GM18868 (cell line): Measurements from ENCODE around the gene TTLL11.
"Not testable (repeated sequence)": the region's sequence is repeated elsewhere in the genome, so short reads cannot be mapped to it uniquely, and the experiment has no call there.

ENCODE experiments used
- ATAC-seq: cut with Tn5 transposase; IDR thresholded peaks from one replicate; pipeline ENCODE4 v1.9.1; 2021; ENCODE audit warnings: mild to moderate bottlenecking, moderate library complexity; ENCODE audit not compliant: unreplicated experiment

The TTLL11 gene

DNA sequence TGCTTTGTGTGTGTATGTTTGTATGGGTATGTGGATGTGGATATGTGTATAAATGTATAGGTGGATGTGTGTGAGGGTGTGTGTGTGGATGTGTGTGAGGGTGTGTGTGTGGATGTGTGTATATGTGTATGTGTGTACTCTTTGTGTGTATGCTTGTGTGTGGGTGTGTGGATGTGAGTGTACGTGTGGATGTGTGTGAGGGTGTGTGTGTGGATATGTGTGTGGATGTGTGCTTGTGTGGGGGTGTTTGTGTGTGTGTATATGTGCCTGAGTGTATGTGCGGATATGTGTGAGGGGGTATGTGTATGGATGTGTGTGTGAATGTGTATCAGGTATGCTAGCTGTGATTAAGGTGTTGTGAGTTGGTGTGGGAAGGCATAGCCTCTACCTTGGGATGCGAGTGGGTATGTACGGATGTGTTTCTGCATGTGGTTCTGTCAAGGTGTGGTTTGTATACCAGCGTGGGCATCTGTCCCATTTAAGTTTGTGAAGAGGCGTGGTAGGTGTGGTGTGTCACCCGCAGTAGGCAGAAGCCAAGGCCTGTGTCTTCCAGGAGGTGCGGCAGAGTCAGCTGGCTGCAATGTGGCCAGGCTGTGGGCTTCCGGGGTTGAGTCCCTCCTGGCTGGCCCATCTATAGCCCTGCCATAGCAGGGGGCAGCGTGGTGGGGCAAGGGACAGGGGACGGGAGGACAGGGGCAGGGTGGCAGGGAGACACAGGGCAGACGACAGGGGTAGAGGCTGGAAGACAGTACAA lies 285.9 kb downstream of the TTLL11 start:
- ATAC-seq: no peak

DNA sequence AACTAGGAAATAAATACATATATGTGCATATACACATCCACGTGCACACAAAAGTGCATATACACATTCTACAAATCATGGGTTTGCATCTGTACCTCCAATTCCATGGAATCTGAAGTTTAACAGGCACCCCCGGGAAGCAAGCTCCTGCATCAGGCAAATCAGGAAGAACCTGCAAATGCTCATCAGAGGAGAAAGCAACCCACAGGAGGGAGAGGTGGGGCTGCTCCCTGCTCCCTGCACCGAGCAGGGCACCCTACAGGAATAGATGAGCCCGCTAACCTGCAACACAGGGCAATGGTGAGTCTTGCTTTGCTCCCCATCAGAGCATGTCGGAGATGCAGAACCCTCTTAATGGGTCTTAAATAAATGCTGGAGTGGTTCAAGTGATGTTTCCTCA lies 290.4 kb downstream of the TTLL11 start:
- no peak for ATAC-seq

DNA sequence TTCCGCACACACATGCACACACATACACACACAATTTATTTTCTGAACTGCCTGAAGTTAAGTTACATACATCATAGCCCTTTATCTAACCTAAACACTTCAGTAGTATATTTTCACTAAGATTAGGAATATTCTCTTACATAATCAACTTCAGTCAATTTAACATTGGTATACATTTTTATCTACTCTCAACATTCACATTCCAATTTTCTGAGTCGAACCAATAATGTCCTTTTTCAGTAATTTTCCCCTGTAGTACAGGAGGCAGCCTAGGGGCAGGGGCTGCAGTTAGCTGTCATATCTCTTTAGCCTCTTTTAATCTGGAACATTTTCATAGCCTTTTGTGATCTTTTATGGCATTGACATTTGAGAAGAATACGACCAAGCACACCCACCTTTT lies 291.5 kb downstream of the TTLL11 start:
- ATAC-seq: no peak

DNA sequence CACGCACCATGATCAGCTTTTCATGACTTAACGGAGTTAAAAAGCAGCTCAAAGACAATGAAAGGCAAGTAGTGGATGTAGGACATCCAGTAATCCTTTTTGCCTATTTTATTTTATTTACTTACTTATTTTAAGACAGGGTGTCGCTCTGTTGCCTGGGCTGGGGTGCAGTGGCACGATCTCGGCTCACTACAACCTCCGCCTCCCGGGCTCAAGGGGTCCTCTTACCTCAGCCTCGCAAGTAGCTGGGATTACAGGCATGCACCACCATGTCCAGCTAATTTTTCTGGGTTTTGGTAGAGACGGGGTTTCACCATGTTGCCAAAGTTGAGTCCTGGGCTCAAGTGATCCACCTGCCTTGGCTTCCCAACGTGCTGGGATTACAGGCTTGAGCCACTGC lies 292.7 kb downstream of the TTLL11 start:
- no peak for ATAC-seq

DNA sequence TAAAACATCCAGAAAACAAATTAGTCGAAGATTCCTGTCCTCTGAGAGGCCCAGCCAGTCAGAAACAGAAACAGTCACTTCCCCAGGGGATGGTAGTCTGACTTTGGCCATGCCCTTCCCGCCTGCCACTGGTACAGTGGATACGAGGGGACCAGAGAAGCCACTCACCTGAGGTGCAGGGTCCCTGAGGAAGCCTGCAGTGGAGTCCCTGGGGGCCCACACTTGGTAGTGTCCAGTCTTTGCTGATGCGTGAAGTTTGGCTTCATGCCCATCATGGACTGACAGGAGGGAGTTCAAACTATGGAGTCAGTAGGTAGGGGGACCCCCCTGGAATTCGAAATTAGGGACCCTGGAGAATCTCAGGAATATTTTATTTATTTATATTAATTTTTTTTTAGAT lies 294.2 kb downstream of the TTLL11 start:
- no peak for ATAC-seq

DNA sequence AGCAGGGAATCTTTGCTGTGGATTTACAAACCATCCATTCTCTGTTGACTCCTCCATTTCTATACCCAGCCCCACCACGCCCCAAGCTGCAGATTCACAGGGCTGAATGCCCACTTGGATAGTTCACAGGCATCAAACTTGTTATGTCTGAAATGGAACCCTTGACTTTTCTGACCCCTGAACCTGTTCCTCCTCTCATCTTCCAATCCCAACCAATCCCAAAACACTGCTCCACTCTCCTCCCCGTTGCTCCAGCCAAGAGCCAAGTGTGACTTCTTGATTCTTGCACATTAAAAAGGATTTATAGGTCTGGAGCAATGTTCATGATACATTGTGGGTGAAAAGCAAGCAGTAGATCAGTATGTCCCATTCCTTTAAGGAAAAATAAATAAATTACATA lies 296.0 kb downstream of the TTLL11 start:
- no peak for ATAC-seq

DNA sequence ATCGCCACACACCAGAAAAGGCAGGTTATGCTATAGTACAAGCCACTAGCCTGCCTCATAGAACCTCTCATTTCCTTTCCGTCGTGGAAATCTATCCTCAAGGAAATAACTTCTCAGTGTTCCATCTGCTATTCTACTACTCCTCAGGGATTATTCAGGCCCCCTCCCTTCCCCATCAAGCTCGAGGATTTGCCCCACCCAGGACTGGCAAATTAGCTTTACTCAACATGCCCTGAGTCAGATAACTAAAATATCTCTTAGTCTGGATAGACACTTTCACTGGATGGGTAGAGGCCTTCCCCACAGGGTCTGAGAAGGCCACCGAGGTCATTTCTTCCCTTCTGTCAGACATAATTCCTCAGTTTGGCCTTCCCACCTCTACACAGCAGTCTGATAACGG lies 298.8 kb downstream of the TTLL11 start:
- not testable (repeated sequence) for ATAC-seq

DNA sequence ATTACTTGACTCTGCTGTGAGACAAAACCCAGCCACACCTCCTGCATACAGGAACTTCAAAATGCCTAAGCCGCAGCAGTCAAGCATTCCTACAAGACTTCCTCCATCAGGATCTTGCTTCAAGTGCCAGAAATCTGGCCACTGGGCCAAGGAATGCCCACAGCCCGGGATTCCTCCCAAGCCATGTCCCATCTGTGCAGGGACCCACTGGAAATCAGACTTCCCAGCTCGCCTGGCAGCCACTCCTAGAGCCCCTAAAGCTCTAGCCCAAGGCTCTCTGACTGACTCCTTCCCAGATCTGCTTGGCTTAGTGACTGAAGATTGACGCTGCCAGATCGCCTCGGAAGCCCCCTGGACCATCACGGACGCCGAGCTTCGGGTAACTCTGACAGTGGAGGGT lies 300.6 kb downstream of the TTLL11 start:
- ATAC-seq: not testable (repeated sequence)

DNA sequence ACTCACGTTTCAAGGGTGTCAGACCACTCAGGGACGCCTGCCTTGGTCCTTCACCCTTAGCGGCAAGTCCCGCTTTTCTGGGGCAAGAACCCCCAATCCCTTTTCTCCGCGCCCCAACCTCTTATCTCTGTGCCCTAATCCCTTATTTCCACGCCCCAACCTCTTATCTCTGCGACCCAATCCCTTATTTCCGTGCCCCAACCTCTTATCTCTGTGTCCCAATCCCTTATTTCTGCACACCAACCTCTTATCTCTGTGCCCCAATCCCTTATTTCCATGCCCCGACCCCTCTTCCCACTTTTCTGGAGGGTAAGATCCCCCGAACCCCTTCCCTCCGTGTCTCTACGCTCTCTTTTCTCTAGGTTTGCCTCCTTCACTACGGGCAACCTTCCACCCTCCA lies 302.3 kb downstream of the TTLL11 start:
- ATAC-seq: no peak

DNA sequence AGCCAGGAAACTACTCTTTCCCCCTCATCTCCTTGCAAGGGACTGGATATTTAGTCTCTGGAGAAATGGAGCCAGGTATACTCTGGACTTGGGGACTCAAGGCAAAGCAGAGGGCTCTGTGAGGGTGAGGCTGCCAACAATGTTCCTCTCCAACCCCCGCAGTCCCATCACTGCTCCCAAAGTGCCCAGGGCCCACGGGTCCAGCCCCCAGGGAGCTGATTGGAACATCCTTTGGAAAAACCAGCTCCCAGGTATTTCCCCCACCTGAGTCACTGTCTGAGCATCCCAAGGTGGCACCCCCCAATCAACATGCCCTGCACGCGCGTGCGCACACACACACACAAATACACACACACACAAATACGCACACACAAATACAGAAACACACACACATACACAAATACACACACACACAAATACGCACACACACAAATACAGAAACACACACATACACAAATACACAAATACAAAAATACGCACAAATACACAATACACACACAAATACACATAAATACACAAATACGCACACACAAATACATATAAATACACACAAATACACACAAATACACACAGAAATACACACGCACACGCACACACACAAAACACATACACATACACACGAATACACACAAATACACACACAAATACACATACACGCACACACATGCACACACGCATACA lies 304.3 kb downstream of the TTLL11 start:
- ATAC-seq: no peak

DNA sequence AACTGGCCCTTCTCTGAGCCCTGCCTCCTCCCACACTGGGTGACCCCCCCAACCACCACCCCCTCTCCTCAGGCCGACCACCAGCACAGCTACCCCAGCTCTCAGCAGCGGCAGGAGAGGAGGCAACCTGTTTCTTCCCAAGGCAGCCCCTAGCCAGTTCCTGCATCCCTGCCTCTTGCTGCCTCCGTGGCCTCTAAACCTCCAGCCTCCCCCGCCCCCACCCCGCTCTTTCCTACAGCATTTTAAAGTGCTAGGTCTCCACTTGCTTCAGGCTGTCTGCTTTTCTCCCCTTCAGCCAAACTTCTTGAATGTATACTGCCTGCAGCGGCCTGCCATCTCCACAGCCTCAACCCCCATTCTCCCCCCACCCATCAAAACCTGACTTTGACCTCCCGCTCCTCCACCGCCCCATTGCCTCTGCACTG lies 306.1 kb downstream of the TTLL11 start:
- ATAC-seq: no peak

DNA sequence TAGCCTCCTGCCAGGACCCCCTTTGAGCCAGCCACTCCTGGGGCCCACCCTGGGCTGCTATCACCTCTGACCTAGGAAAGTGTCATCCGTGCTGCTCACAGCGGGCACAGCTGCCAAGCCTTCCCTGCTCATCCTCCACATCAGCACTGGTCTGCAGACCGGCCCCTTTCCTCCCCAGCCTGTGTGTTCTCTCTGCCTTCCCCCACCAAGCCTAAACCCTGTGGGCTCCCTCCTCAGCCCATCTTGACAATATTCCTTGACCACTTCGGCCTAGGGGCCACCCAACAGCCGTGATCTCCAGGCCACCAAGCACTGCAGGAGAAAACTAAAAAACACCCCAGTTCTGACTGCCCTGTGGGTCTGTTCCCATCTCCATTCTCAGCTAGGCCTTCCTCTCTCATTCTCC lies 306.6 kb downstream of the TTLL11 start:
- ATAC-seq: no peak

DNA sequence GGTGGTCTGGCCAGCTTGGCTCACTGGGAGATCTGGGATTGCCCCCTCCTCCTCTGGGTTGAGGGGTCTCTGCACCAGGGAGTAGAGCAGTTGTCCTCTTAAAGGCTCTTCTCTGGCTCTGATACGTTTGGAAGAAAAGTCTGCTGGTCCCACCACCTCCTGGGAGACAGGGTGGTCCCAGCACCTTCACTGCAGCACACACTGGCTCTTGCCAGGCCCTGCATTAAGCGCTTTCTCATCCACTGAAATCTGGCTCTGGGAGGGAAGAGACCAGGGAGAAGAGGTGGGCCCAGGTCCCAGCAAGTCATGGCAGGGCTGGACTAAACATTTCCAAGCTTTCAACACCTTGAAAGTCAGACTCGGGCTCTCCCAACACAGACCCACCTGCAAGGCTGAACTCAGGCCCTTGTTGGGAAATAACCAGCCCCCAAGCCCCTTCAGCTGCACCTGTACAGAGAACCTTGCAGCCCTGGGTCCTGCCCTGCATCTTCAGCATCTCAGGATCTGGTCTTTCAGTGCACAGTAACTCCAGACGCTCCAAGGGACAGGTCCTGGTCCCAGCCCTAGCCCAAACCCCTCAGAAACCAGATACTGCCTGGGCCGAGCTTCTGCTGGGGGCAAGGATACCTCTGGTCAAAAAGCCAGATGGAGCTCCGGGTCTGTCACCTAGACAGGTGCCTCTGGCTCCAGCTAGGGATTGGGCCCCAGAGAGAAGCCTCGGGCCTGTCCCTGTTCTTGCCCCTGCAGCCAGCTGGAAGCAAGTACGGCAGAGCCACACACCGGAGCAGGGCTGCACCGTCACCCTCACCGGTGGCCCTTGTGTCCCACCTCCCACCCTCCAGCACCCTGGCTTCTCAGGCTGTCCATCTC lies 307.2 kb downstream of the TTLL11 start:
- ATAC-seq: no peak

DNA sequence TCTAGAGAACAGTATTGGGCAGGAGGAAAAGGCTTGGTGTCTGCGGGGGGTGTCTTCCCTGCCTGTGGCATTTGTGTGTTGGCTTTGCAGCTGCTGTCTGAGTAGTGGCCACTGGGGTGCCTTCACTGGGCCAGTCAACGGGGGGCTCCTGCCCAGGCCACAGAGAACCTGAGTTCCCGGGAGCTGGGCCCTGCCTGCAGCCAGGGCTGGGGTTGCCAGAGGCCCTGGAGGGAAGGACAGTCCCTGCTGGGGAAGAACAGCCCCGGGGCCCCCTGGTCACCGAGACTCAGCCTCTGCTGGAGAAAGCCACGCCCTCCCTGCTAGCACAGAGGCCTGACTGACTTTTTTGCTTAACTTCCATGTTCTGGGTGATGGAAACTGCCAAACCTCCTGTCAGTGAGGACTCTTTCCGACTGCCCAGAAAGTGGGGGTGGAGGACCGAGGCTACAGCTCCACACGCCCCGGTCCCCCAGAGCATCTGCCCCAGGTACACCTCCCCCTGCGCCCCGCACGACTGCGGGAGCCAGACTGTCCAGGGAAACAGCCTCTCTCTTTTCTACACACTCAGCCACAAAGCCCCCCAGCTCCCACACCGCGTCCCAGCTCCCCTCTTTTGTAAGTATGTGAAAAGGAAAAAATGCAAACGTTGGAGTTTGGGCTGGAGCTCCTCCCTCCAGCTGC lies 308.2 kb downstream of the TTLL11 start:
- ATAC-seq: no peak

DNA sequence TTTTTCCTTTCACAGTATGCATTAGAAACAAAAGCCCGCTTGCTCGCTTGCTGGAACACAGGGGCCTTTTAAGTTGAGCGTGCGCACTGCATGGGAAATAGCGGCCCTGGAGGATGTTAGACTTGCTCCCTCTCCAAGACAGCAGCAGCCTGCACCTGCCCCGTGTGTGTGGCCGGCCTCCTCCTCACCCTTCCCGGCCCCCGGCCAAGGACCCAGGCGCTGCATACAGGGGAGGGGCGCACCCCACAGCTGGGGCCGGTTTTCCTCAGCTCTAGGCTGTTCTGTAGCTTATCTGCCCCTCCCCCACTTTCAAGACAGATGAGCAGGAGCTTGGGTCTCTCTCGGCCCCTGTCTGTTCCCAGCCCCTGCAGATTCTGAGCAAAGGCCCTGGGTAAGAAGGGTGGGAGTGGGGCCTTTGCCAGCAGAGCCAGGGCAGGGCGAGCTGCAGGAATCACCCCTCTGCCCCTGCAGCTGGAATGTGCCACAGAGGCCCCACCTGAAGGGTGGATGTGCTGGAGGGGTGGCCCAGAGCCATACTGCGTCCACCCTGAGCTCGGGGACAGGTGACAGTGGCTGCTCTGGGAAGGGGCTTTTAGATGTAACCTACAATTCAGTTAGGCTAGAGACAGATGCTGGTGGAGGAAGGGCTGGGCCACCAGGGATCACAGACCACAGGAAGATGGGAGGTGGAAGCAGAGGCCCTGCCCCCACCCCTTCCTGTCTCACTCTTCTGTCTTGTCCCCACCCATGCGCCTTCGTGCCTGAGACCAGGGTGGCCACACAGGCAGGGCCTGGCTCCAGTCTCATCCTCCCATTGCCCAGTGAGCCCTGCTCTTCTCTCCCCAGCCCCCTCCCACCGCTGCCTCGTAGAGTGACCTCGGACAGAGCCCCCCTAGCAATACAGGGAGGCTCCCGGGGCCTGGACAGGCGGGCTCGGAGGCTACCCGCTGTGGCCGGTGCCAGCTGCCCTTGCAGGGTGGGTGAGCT lies 309.3 kb downstream of the TTLL11 start:
- ATAC-seq: no peak

DNA sequence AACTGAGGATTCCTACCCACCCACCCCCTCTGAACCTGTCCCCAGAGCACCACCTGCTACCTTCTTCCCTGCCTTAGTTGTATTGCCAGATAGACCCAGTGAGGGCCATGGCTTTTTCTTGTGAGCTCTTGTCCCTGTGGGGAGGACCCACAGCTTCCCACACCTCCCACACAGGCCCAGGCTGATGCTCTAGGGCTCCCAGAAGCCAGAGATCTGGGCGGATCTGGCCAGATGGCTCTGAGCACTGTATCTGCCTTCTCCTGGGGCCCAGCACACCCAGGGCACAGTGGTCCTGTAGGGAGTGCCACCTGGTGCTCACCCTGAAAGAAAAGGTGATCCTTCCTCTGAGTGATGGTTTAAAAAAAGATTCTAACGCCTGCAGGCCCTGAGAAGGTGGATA lies 310.0 kb downstream of the TTLL11 start:
- no peak for ATAC-seq

DNA sequence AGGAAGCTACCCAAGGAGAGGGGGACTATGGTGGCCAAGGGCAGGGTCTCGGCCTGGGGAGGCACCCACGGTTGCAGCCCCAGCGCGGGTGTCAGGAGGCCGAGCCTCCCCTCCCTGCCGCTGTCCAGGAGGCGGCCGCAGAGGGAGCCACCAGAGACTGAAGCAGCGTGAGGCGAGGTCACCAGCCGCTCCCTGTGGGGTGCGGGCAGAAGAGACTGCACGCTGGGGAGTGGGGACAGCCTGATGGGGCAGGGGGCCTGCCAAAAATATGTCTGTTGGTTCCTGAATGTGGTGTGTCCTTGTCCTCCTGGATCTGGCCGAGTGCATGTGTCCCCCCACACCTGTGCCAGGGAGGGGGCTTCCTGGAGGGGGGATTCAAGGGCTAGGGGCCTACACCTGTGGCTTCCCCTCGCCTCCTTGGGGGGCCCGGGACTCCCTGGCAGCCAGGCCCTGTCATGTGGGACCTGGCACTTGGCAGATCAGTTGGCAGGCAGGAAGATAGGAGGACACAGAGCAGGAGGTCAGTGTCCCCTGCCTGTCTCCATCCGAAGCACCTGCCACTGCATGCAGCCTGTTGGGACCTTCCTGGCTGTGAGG lies 310.5 kb downstream of the TTLL11 start:
- ATAC-seq: no peak

DNA sequence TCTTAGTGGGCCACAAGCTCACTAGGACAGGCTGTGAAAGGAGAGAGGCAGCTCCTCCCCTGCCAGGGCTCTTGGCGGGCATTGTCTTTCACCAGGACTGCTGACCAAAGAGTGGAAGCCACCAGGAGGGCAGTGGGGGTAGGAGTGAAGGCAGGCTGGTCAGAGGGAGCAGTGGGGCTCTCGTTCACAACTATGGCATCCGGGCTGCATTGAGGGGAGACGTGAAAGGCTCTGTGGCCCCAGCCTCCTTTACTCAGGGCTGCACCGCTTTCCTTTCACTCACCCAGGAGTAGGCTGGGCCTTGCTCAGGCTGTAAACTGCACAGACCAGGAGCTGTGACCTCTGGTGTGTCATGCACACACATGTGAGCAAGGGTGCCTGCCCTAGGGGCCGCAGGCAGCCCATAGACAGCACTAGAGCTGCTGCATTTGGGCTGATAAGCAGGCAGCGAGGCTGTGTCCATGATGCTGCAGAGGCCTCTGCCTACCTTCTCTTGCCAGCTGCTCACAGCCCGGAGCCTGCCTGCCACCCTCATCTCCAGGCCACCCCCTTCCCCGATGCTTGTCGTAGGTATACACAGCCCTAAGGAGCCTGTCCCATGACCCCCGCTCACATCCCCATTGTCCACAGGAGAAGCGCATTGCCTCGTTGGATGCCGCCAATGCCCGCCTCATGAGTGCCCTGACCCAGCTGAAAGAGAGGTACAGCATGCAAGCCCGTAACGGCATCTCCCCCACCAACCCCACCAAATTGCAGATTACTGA lies 311.2 kb downstream of the TTLL11 start:
- ATAC-seq: no peak

DNA sequence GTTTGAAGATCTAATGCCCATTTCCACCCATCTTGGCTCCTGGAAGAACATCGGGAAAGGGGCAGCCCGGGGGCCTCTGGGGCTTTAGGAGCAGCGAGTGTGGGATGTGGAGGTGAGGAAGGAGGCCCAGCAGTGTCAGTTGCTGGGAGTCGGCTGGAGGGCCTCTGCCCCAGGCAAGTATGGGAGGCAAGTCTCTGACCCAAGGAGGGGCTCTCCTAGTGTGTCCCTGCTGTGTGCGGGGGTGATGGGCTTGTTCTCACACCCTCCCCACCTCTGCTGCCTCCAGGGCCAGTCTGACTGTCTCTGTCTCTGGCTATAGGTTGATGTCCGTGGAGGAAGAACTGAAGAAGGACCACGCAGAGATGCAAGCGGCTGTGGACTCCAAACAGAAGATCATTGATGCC lies 312.0 kb downstream of the TTLL11 start:
- ATAC-seq: no peak
